ENCODE data around the gene NAA40.
A peak's percentile ranks its signal among the peaks of the same experiment; 100 is the strongest.

The NAA40 gene

GRCh38 chr11:63996512-63996911, 57.7 kb downstream of the NAA40 start:
- no peak for DNase-seq (ENCODE audit: low read depth)
- no peak overlapping the region for H3K9ac ChIP-seq (ENCODE audit: low read length)
- peaks cover 3% of the 10 kb centered on the region for H3K4me1 ChIP-seq (ENCODE audit: control insufficient read depth, insufficient read depth, low read length)
- peaks cover 6% of the 10 kb centered on the region for H3K27me3 ChIP-seq (replicated peaks; ENCODE audit: control insufficient read depth, insufficient read depth, low read length)
- H3K9me3 ChIP-seq (ENCODE audit: control insufficient read depth, low read length), result no peaks in the 10 kb centered on the region
- H3K4me3 ChIP-seq (ENCODE audit: low read length), result no peak overlapping the region
- peaks cover 41% of the 10 kb centered on the region for H3K36me3 ChIP-seq (ENCODE audit: control insufficient read depth, insufficient read depth, low read length, severe bottlenecking)

- peaks cover 39% of the 10 kb centered on the region for H3K36me3 ChIP-seq (ENCODE audit: control insufficient read depth, insufficient read depth, low read length, severe bottlenecking)
- no peak overlapping the region for H3K9ac ChIP-seq (ENCODE audit: low read length)
- no peak for DNase-seq (ENCODE audit: low read depth)
- H3K4me1 ChIP-seq (ENCODE audit: control insufficient read depth, insufficient read depth, low read length), result peaks cover 3% of the 10 kb centered on the region
- H3K27me3 ChIP-seq (replicated peaks; ENCODE audit: control insufficient read depth, insufficient read depth, low read length), result peaks cover 7% of the 10 kb centered on the region
- H3K9me3 ChIP-seq (ENCODE audit: control insufficient read depth, low read length), result no peaks in the 10 kb centered on the region
- H3K4me3 ChIP-seq (ENCODE audit: low read length), result no peak overlapping the region
Observed at GRCh38 chr11:63997104-63997700, 58.4 kb downstream of the NAA40 start.

GRCh38 chr11:63997801-63998337, 59.1 kb downstream of the NAA40 start:
- Histone ChIP-seq H3K4me1 (ENCODE audit: control insufficient read depth, insufficient read depth, low read length) (peaks cover 3% of the 10 kb centered on the region), H3K4me3 (ENCODE audit: low read length) (no peak overlapping the region), H3K9ac (ENCODE audit: low read length) (no peak overlapping the region), H3K27me3 (replicated peaks; ENCODE audit: control insufficient read depth, insufficient read depth, low read length) (peaks cover 7% of the 10 kb centered on the region), H3K36me3 (ENCODE audit: control insufficient read depth, insufficient read depth, low read length, severe bottlenecking) (peaks cover 39% of the 10 kb centered on the region), H3K9me3 (ENCODE audit: control insufficient read depth, low read length) (no peaks in the 10 kb centered on the region)
- no peak for DNase-seq (ENCODE audit: low read depth)

GRCh38 chr11:63998558-63999348, 60.0 kb downstream of the NAA40 start:
- Histone ChIP-seq H3K4me3 (ENCODE audit: low read length) (no peak overlapping the region), H3K27me3 (replicated peaks; ENCODE audit: control insufficient read depth, insufficient read depth, low read length) (peaks cover 7% of the 10 kb centered on the region), H3K36me3 (ENCODE audit: control insufficient read depth, insufficient read depth, low read length, severe bottlenecking) (peaks cover 36% of the 10 kb centered on the region), H3K9ac (ENCODE audit: low read length) (no peak overlapping the region), H3K9me3 (ENCODE audit: control insufficient read depth, low read length) (no peaks in the 10 kb centered on the region), H3K4me1 (ENCODE audit: control insufficient read depth, insufficient read depth, low read length) (peaks cover 3% of the 10 kb centered on the region)
- no peak for DNase-seq (ENCODE audit: low read depth)

GRCh38 chr11:63999349-64000025, 60.7 kb downstream of the NAA40 start:
- DNase-seq (ENCODE audit: low read depth), result peak; percentile 22
- Histone ChIP-seq H3K4me3 (ENCODE audit: low read length) (no peak overlapping the region), H3K9me3 (ENCODE audit: control insufficient read depth, low read length) (no peaks in the 10 kb centered on the region), H3K9ac (ENCODE audit: low read length) (no peak overlapping the region), H3K36me3 (ENCODE audit: control insufficient read depth, insufficient read depth, low read length, severe bottlenecking) (peaks cover 33% of the 10 kb centered on the region), H3K4me1 (ENCODE audit: control insufficient read depth, insufficient read depth, low read length) (peaks cover 3% of the 10 kb centered on the region), H3K27me3 (replicated peaks; ENCODE audit: control insufficient read depth, insufficient read depth, low read length) (peaks cover 7% of the 10 kb centered on the region)

GRCh38 chr11:64000026-64000739, 61.4 kb downstream of the NAA40 start:
- DNase-seq (ENCODE audit: low read depth), result peak; percentile 91
- Histone ChIP-seq H3K27me3 (replicated peaks; ENCODE audit: control insufficient read depth, insufficient read depth, low read length) (peaks cover 7% of the 10 kb centered on the region), H3K4me3 (ENCODE audit: low read length) (peak overlapping the region; percentile 63), H3K36me3 (ENCODE audit: control insufficient read depth, insufficient read depth, low read length, severe bottlenecking) (peaks cover 29% of the 10 kb centered on the region), H3K4me1 (ENCODE audit: control insufficient read depth, insufficient read depth, low read length) (peaks cover 3% of the 10 kb centered on the region), H3K9me3 (ENCODE audit: control insufficient read depth, low read length) (no peaks in the 10 kb centered on the region), H3K9ac (ENCODE audit: low read length) (peak overlapping the region; percentile 66)

GRCh38 chr11:64000740-64001483, 62.1 kb downstream of the NAA40 start:
- DNase-seq (ENCODE audit: low read depth), result no peak
- H3K36me3 ChIP-seq (ENCODE audit: control insufficient read depth, insufficient read depth, low read length, severe bottlenecking), result peaks cover 22% of the 10 kb centered on the region

GRCh38 chr11:64001484-64002420, 63.0 kb downstream of the NAA40 start:
- Histone ChIP-seq H3K4me3 (ENCODE audit: low read length) (no peak overlapping the region), H3K9me3 (ENCODE audit: control insufficient read depth, low read length) (no peaks in the 10 kb centered on the region), H3K9ac (ENCODE audit: low read length) (no peak overlapping the region), H3K27me3 (replicated peaks; ENCODE audit: control insufficient read depth, insufficient read depth, low read length) (peaks cover 7% of the 10 kb centered on the region), H3K36me3 (ENCODE audit: control insufficient read depth, insufficient read depth, low read length, severe bottlenecking) (peaks cover 15% of the 10 kb centered on the region), H3K4me1 (ENCODE audit: control insufficient read depth, insufficient read depth, low read length) (peaks cover 3% of the 10 kb centered on the region)
- no peak for DNase-seq (ENCODE audit: low read depth)

More at GRCh38 chr11:64000740-64001483, 62.1 kb downstream of the NAA40 start:
- Histone ChIP-seq H3K4me1 (ENCODE audit: control insufficient read depth, insufficient read depth, low read length) (peaks cover 3% of the 10 kb centered on the region), H3K9ac (ENCODE audit: low read length) (peak overlapping the region; percentile 66), H3K9me3 (ENCODE audit: control insufficient read depth, low read length) (no peaks in the 10 kb centered on the region), H3K27me3 (replicated peaks; ENCODE audit: control insufficient read depth, insufficient read depth, low read length) (peaks cover 7% of the 10 kb centered on the region), H3K4me3 (ENCODE audit: low read length) (peak overlapping the region; percentile 63)

- H3K9me3 ChIP-seq (ENCODE audit: control insufficient read depth, low read length), result no peaks in the 10 kb centered on the region
- peaks cover 7% of the 10 kb centered on the region for H3K27me3 ChIP-seq (replicated peaks; ENCODE audit: control insufficient read depth, insufficient read depth, low read length)
- H3K9ac ChIP-seq (ENCODE audit: low read length), result no peak overlapping the region
- no peaks in the 10 kb centered on the region for H3K36me3 ChIP-seq (ENCODE audit: control insufficient read depth, insufficient read depth, low read length, severe bottlenecking)
- H3K4me3 ChIP-seq (ENCODE audit: low read length), result no peak overlapping the region
- no peak for DNase-seq (ENCODE audit: low read depth)
- peaks cover 15% of the 10 kb centered on the region for H3K4me1 ChIP-seq (ENCODE audit: control insufficient read depth, insufficient read depth, low read length)
Observed at GRCh38 chr11:64003807-64004589, 65.2 kb downstream of the NAA40 start.

All from adipocyte (in vitro differentiated cells).